Upper lobe of right lung (tissue), 1 donor: ENCODE measurements around the gene DLGAP3. TPM values are rescaled to one million over a fixed set of nuclear protein-coding genes. Genes with fewer than 3 reads are reported as not detected.

Experiments
- ATAC-seq: fragments of 200-7000 bp; cut with Tn5 transposase; one replicate; pipeline ENCODE4 v1.9.1; 2020; ENCODE audit warnings: mild to moderate bottlenecking, moderate library complexity
- DNase-seq: peaks from one replicate; pipeline ENCODE4 v3.0.0-alpha.2; 2020
- H3K27ac ChIP-seq: fragments of 200-600 bp; one replicate; pipeline ENCODE4 v1.8.0; 2022
- H3K27me3 ChIP-seq: fragments of 200-600 bp; one replicate; pipeline ENCODE4 v1.8.0; 2022; ENCODE audit warnings: mild to moderate bottlenecking
- H3K36me3 ChIP-seq: fragments of 200-600 bp; one replicate; pipeline ENCODE4 v1.8.0; 2022
- H3K4me1 ChIP-seq: fragments of 200-600 bp; one replicate; pipeline ENCODE4 v1.8.0; 2022
- H3K4me3 ChIP-seq: fragments of 200-600 bp; one replicate; pipeline ENCODE4 v1.8.0; 2022; ENCODE audit warnings: mild to moderate bottlenecking
- H3K9me3 ChIP-seq: fragments of 200-600 bp; one replicate; pipeline ENCODE4 v1.8.0; 2022
- CTCF ChIP-seq: fragments of 200-600 bp; IDR thresholded peaks from one replicate; pipeline ENCODE4 v1.8.0; 2022; ENCODE audit warnings: antibody characterized with exemption
- intact Hi-C: fragments of 100-400 bp; cut with DNase I; formaldehyde crosslinking; loops from one replicate; pipeline ENCODE4 v1.11.0; 2022
- total RNA-seq: library from RNA; stranded (reverse); fragmentation: NEBNext Ultra II Directional; extraction: Animal tissue kit (Norgen Biotek cat#: 25700); gene quantifications from one replicate; pipeline ENCODE4 v1.2.1, GENCODE V29; 2021
- donor health status: DM: no; HTN: yes; CAD: no; lungs with severe emphysema.

Gene DLGAP3
- total RNA-seq, 1 donor from 2014 or later: 0.35 TPM

GRCh38 chr1:34871443-34872132 is 57.9 kb downstream of the DLGAP3 start:
- Histone ChIP-seq H3K9me3 (no peaks in the 10 kb centered on the region), H3K36me3 (no peaks in the 10 kb centered on the region), H3K4me3 (no peak overlapping the region), H3K4me1 (peaks cover 5% of the 10 kb centered on the region), H3K27ac (no peak overlapping the region), H3K27me3 (peaks cover 5% of the 10 kb centered on the region)
- DNase-seq: no peak
- TF ChIP-seq CTCF: no peak
- ATAC-seq: no peak
- intact Hi-C loops: no loop called here

DNA sequence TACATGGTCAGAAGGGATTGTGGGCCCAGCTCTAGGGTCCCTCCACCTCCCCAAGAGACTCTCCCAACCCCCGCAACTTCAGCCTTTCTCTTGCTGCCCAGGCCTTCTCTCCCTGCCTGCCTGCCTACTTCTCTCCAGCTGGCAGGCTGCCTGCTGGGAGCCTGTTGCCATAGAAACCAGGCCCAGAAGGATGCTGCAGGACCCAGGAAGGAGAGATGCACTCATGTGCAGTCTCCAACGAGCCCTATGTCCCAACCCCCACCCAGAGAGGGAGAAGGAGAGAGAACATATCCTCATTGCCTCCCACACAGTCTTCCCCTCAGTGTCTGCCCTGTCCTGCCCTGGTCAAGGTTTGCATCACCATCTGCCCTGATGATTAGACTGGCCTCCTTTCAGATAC is 59.1 kb downstream of the DLGAP3 start:
- H3K27me3 ChIP-seq: no peaks in the 10 kb centered on the region
- H3K4me1 ChIP-seq: peaks cover 10% of the 10 kb centered on the region
- no peaks in the 10 kb centered on the region for H3K36me3 ChIP-seq
- TF ChIP-seq CTCF: no peak
- H3K27ac ChIP-seq: no peak overlapping the region
- ATAC-seq (no peak), DNase-seq (no peak)
- intact Hi-C loops: no loop called here
- H3K4me3 ChIP-seq: no peak overlapping the region
- H3K9me3 ChIP-seq: no peaks in the 10 kb centered on the region

GRCh38 chr1:34869760-34870159 is 59.7 kb downstream of the DLGAP3 start:
- Histone ChIP-seq H3K27me3 (no peaks in the 10 kb centered on the region), H3K4me1 (peaks cover 12% of the 10 kb centered on the region), H3K9me3 (no peaks in the 10 kb centered on the region), H3K27ac (no peak overlapping the region), H3K4me3 (no peak overlapping the region), H3K36me3 (no peaks in the 10 kb centered on the region)
- DNase-seq (no peak), ATAC-seq (no peak)
- TF ChIP-seq CTCF: no peak
- intact Hi-C loops: no loop called here

DNA sequence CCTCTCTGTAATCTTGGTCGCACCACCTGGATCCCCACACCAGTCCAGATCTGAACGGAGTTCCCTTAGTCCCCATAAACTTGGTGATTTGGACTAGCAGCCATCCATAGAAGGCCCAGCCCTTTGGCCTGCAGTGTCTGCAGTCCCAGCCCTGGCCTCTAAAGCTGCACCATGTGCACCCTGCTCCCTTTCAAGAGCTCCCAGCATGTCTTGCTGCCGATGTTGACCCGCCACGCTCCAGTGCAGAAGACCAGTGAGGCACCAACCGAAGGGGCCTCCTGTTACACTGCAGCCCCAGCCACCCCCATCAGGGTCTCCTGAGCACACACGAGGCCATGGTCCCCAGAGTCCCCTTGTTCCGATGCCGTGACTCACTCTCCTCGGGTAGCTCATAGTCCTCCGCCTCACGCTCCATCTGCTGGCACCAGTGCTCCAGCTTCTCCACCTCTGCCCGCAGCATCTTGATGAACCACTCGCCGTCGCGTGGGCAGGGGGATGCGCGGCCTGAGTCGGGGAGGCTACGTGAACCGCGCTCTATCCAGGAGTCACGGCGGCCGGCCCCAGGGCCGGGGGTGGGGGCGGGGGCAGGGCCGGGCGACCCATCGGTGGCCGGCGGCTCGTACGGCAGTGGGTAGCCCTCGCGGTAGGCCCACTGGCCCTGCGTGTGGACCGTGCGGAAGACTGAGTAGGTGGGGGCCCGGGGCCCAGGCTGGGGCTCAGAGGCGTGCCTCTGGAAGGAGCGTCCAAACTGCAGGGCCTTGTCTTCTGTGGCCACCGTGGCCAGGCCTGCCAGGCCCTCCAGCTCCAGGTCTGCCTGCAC is 61.0 kb downstream of the DLGAP3 start:
- Histone ChIP-seq H3K4me3 (no peak overlapping the region), H3K4me1 (peaks cover 12% of the 10 kb centered on the region), H3K27me3 (no peaks in the 10 kb centered on the region), H3K36me3 (no peaks in the 10 kb centered on the region), H3K27ac (no peak overlapping the region), H3K9me3 (no peaks in the 10 kb centered on the region)
- intact Hi-C loops: no loop called here
- DNase-seq (no peak), ATAC-seq (no peak)
- TF ChIP-seq CTCF: no peak

GRCh38 chr1:34867415-34867814 is 62.0 kb downstream of the DLGAP3 start:
- no peak for DNase-seq
- H3K36me3 ChIP-seq: no peaks in the 10 kb centered on the region
- H3K4me3 ChIP-seq: no peak overlapping the region
- no peak for TF ChIP-seq CTCF
- no peaks in the 10 kb centered on the region for H3K27me3 ChIP-seq
- peaks cover 12% of the 10 kb centered on the region for H3K4me1 ChIP-seq
- intact Hi-C loops: no loop called here
- no peak overlapping the region for H3K27ac ChIP-seq
- ATAC-seq: no peak
- no peaks in the 10 kb centered on the region for H3K9me3 ChIP-seq
